BLaER1 (cell line): Measurements from ENCODE around the gene LBHD2.
"Not testable (repeated sequence)": the region's sequence is repeated elsewhere in the genome, so short reads cannot be mapped to it uniquely, and the experiment has no call there.

ENCODE experiments used
- H3K27ac ChIP-seq: shearing (Covaris generic); formaldehyde crosslinking; 2 replicates; pipeline ENCODE4 v1.8.1; 2022
- H3K27me3 ChIP-seq: shearing (Covaris generic); formaldehyde crosslinking; 2 replicates; pipeline ENCODE4 v1.8.1; 2022
- H3K36me3 ChIP-seq: shearing (Covaris generic); formaldehyde crosslinking; 2 replicates; pipeline ENCODE4 v1.8.1; 2022
- H3K4me1 ChIP-seq: shearing (Covaris generic); formaldehyde crosslinking; 2 replicates; pipeline ENCODE4 v1.8.1; 2022
- H3K4me2 ChIP-seq: shearing (Covaris generic); formaldehyde crosslinking; 2 replicates; pipeline ENCODE4 v1.8.1; 2022
- H3K4me3 ChIP-seq: shearing (Covaris generic); formaldehyde crosslinking; 2 replicates; pipeline ENCODE4 v1.8.1; 2022
- H3K9ac ChIP-seq: shearing (Covaris generic); formaldehyde crosslinking; 2 replicates; pipeline ENCODE4 v1.8.1; 2022
- H3K9me3 ChIP-seq: shearing (Covaris generic); formaldehyde crosslinking; 2 replicates; pipeline ENCODE4 v1.8.1; 2022
- H4K20me1 ChIP-seq: shearing (Covaris generic); formaldehyde crosslinking; 2 replicates; pipeline ENCODE4 v1.8.1; 2022
- Cebpa-rat ChIP-seq: shearing (Covaris generic); IDR thresholded peaks from 2 replicates; pipeline ENCODE4 v1.8.1; 2022

Gene LBHD2

GRCh38 chr14:103116636-103117035 is 32.6 kb downstream of the LBHD2 start:
- H4K20me1 ChIP-seq: no peaks in the 10 kb centered on the region
- H3K27me3 ChIP-seq: no peaks in the 10 kb centered on the region
- H3K9ac ChIP-seq: no peak overlapping the region
- no peak overlapping the region for H3K4me3 ChIP-seq
- H3K4me2 ChIP-seq: peak overlapping the region; percentile 85; the same call in 1 of the 2 replicates
- no peaks in the 10 kb centered on the region for H3K9me3 ChIP-seq
- H3K27ac ChIP-seq: peak overlapping the region; percentile 30; the same call in 1 of the 2 replicates
- TF ChIP-seq Cebpa-rat: no peak
- H3K36me3 ChIP-seq: no peaks in the 10 kb centered on the region
- peaks cover 99% of the 10 kb centered on the region for H3K4me1 ChIP-seq

DNA sequence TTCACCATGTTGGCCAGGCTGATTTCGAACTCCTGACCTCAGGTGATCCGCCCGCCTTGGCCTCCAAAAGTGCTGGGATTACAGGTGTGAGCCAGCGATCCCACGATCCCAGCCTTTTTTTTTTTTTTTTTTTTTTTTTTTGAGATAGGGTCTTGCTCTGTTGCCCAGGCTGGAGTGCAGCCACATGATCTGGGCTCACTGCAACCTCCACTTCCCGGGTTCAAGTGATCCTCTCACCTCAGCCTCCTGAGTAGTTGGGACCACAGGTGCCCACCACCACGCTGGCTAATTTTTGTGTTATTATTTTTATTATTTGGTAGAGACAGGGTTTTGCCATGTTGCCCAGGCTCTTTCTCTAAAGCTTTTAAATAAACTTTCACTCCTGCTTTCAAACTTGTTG is 33.5 kb downstream of the LBHD2 start:
- H3K9me3 ChIP-seq, H3K27me3 ChIP-seq, H3K4me3 ChIP-seq, H3K27ac ChIP-seq, H4K20me1 ChIP-seq, H3K36me3 ChIP-seq, H3K9ac ChIP-seq: not testable (repeated sequence)
- Histone ChIP-seq H3K4me2 (peak overlapping the region; percentile 47), H3K4me1 (peaks cover 99% of the 10 kb centered on the region)

GRCh38 chr14:103118018-103118662 is 34.1 kb downstream of the LBHD2 start:
- Histone ChIP-seq H3K27ac (peak overlapping the region; percentile 66), H3K9me3 (no peaks in the 10 kb centered on the region), H3K4me1 (peaks cover 98% of the 10 kb centered on the region), H3K4me3 (no peak overlapping the region), H3K9ac (0 out of 2 replicates have a peak overlapping the region, but pooled peaks have one; percentile 32), H3K36me3 (no peaks in the 10 kb centered on the region), H3K4me2 (peak overlapping the region; percentile 77), H4K20me1 (no peaks in the 10 kb centered on the region), H3K27me3 (no peaks in the 10 kb centered on the region)
- TF ChIP-seq Cebpa-rat: no peak

DNA sequence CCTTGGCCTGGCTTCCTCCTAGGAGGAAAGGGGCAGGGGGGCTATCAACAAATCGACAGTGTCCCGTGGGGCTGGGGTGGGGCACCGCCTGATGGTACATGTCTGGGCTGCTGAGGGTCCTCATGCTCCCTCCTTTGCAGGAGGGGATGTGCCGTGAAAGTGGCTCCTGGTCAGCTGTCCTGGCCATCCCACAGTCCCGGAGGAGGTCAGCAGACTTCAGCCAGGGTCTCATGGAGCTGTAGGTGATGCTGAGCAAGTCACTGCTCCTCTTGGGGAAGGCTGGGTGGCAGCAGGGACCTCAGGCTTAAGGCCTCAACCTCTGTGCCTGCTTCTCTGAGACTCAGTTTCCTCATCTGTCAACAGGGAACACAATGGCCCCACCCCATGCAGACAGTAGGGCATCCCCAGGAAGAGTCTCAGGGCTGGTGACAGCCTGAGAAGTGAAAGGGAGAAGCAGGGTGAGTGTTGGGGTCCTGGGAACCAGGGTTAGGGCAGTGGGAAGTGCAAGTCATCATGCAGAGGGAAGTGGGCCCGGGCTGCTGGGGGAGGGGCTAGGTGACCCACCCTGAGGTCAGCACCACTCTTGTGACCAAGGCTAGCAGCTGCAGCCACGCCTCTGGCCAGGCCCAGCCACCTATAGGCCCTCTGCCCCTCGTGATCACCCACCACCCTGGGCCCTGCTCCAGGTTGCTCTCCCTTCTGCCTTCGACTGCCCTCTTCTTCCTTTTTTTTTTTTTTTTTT is 34.8 kb downstream of the LBHD2 start:
- H3K27ac ChIP-seq: peak overlapping the region; percentile 66
- H3K36me3 ChIP-seq: no peaks in the 10 kb centered on the region
- TF ChIP-seq Cebpa-rat: no peak
- no peak overlapping the region for H3K4me3 ChIP-seq
- H3K9ac ChIP-seq: 0 out of 2 replicates have a peak overlapping the region, but pooled peaks have one; percentile 32
- no peaks in the 10 kb centered on the region for H3K9me3 ChIP-seq
- no peaks in the 10 kb centered on the region for H4K20me1 ChIP-seq
- H3K4me2 ChIP-seq: peak overlapping the region; percentile 77
- peaks cover 92% of the 10 kb centered on the region for H3K4me1 ChIP-seq
- no peaks in the 10 kb centered on the region for H3K27me3 ChIP-seq

DNA sequence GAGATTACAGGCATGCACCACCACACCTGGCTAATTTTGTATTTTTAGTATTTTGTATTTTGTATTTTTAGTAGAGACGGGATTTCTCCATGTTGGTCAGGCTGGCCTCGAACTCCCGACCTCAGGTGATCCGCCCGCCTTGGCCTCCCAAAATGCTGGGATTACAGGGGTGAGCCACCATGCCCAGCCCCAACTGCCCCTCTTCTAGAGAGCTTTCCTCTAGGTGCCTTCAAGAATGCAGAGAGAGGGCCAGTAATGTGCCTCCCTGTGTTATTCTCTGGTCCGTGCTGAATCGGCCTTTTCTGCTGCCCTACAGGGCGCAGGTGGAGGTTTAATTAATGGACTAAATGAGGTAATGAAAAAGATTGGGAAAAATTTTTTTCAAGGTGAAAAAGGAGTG is 35.5 kb downstream of the LBHD2 start:
- Histone ChIP-seq H3K4me2 (peak overlapping the region; percentile 77), H3K4me1 (peaks cover 92% of the 10 kb centered on the region)
- H3K27me3 ChIP-seq, H3K4me3 ChIP-seq, H3K36me3 ChIP-seq, H3K9ac ChIP-seq, H4K20me1 ChIP-seq, H3K27ac ChIP-seq, H3K9me3 ChIP-seq: not testable (repeated sequence)

- Histone ChIP-seq H3K4me3 (no peak overlapping the region), H3K9ac (0 out of 2 replicates have a peak overlapping the region, but pooled peaks have one; percentile 9), H3K27me3 (no peaks in the 10 kb centered on the region), H4K20me1 (peaks cover 23% of the 10 kb centered on the region), H3K27ac (peak overlapping the region; percentile 74), H3K4me1 (peaks cover 91% of the 10 kb centered on the region), H3K4me2 (peak overlapping the region; percentile 100), H3K36me3 (peaks cover 10% of the 10 kb centered on the region), H3K9me3 (no peaks in the 10 kb centered on the region)
- TF ChIP-seq Cebpa-rat: no peak
Observed at GRCh38 chr14:103121121-103121845, 37.3 kb downstream of the LBHD2 start.

DNA sequence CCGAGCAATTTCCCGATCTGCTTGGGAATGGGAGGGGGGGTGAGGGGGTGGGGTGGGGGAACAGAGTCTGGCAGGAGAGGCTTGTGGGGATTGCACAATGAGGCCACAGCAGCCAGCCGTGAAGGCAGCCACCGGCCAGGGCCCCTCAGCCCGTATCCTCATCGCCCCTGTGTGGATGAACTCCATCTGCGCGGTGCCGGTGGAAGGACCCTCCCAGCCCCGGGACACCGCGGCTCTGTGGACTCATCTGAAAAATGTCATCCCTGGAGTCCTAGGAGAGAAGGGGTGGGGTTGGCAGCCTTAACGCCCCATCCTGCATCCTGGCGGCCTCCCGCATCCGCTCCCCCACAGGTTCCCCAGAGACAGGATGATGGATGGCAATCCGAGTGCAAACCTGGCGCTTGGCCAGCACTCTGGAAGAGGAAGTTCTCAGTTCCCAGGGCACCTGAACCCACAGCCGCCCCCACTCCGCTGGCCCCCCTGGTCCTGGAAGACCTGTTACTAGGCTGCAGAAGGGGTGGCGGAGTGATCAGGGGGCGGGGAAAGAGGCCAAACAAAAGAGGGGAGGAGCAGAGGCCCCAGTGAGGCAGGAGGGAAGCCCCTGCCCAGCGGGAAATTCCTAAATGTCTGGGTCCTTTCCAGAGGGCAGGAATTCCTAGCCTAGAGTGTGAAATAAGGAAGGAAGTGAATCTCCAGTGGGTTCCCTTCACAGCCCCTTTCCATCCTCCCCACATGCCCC is 38.0 kb downstream of the LBHD2 start:
- Histone ChIP-seq H4K20me1 (peaks cover 29% of the 10 kb centered on the region), H3K9me3 (no peaks in the 10 kb centered on the region), H3K4me1 (peaks cover 83% of the 10 kb centered on the region), H3K27me3 (no peaks in the 10 kb centered on the region), H3K4me2 (peak overlapping the region; percentile 100), H3K4me3 (peak overlapping the region; percentile 87), H3K9ac (peak overlapping the region; percentile 92), H3K36me3 (peaks cover 17% of the 10 kb centered on the region), H3K27ac (peak overlapping the region; percentile 96)
- peak; percentile 51; the same call in 1 of the 2 replicates for TF ChIP-seq Cebpa-rat

DNA sequence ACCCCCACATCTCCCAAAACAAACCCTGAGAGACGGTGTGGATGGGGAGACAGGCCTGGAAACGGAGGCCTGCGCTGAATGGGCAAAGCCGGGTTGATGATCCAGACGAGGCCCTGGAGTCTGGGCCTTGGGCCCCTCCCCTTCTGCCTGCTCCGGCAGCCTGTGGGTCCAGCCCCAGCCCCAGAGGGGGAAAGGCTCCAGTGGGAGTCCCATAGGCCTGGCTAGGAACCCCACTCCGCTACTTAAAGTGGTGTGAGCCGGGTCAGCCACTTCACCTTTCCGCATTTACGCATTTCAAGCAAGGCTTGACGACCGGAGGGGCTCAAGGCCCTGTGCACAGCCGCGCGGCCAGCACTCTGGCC is 38.6 kb downstream of the LBHD2 start:
- H4K20me1 ChIP-seq: peaks cover 32% of the 10 kb centered on the region
- no peaks in the 10 kb centered on the region for H3K27me3 ChIP-seq
- peak overlapping the region; percentile 87 for H3K4me3 ChIP-seq
- H3K27ac ChIP-seq: peak overlapping the region; percentile 96
- peak overlapping the region; percentile 92 for H3K9ac ChIP-seq
- no peak for TF ChIP-seq Cebpa-rat
- peak overlapping the region; percentile 100 for H3K4me2 ChIP-seq
- no peaks in the 10 kb centered on the region for H3K9me3 ChIP-seq
- H3K4me1 ChIP-seq: peaks cover 78% of the 10 kb centered on the region
- H3K36me3 ChIP-seq: peaks cover 22% of the 10 kb centered on the region

DNA sequence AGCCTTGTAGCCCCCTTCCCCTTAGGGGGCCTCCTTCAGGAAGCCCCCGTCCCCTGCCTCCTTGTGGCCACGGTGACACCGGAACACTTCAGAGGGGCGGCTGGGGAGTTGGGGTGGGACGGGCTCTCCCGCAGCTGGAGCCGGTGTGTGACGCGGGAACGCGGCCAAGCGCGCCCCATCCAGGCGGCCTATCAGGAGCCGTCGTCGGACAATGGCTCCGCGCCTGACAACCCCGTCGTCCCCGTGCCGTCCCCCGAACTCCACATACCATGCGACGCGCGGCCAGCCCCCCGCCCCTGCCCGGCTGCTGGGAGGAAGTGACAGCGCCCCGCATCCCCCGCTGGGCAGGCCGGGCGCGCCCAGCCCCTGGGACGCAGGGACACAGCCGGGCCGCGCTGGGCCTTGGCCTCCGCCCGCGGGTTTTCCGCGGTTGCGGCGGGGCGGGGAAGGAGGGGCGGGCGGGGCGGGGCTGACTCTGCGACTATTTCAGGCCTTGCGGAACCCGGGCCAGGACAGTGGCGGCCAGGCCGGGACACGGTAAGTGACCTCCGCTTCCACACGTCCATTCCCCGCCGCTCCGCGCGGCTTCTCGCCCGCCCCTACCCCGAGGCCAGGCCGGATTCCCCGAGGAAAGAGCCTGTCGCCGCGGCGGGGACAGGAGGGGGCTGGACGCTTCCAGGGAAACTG is 39.1 kb downstream of the LBHD2 start, which contains the start of gene TNFAIP2:
TNFAIP2 (plus strand) TSS at position 515 of the 687 bp plus-strand sequence. CDS start 2,997 bp downstream, outside the sequence.
- peak within 1 kb of the TSS; percentile 100 for H3K4me2 ChIP-seq
- H3K4me3 ChIP-seq: peak within 1 kb of the TSS; percentile 87
- H3K27me3 ChIP-seq: no peaks in the 10 kb centered on the region
- TF ChIP-seq Cebpa-rat: no peak
- H3K9me3 ChIP-seq: no peaks in the 10 kb centered on the region
- peak within 1 kb of the TSS; percentile 92 for H3K9ac ChIP-seq
- peak within 1 kb of the TSS; percentile 96 for H3K27ac ChIP-seq
- H4K20me1 ChIP-seq: peaks cover 38% of the 10 kb centered on the region
- H3K4me1 ChIP-seq: peaks cover 79% of the 10 kb centered on the region
- H3K36me3 ChIP-seq: peaks cover 27% of the 10 kb centered on the region
